ENCODE data around the gene SLIT2.

Gene SLIT2, protein sequence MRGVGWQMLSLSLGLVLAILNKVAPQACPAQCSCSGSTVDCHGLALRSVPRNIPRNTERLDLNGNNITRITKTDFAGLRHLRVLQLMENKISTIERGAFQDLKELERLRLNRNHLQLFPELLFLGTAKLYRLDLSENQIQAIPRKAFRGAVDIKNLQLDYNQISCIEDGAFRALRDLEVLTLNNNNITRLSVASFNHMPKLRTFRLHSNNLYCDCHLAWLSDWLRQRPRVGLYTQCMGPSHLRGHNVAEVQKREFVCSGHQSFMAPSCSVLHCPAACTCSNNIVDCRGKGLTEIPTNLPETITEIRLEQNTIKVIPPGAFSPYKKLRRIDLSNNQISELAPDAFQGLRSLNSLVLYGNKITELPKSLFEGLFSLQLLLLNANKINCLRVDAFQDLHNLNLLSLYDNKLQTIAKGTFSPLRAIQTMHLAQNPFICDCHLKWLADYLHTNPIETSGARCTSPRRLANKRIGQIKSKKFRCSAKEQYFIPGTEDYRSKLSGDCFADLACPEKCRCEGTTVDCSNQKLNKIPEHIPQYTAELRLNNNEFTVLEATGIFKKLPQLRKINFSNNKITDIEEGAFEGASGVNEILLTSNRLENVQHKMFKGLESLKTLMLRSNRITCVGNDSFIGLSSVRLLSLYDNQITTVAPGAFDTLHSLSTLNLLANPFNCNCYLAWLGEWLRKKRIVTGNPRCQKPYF (N-terminal part only)

GRCh38 chr4:20251796-20252655 is at the start of gene SLIT2:
Gene SLIT2 (plus strand): TSS chr4:20251905. CDS start chr4:20253816, 1,911 bp downstream.
- peak; percentile 91 for DNase-seq

DNA sequence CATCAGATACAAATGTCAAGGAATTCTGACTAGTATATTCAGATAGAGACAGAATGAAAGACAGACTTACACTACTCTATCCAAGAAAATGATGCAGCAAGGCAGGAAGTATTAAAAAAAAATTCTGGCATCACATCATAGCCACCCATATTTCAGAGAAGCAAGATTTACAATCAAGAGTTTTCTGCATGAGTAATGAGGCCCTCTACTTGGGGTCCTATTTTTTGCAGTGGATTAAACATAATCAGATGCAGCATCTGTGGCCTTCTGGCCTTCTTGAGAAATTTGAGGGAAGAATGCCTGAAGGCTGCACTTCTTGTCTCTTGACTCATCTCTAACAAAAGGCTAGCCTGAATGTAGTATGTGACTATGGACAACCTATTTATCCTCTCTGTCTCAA is 48.2 kb upstream of the SLIT2 start:
- DNase-seq = peak; percentile 99

DNA sequence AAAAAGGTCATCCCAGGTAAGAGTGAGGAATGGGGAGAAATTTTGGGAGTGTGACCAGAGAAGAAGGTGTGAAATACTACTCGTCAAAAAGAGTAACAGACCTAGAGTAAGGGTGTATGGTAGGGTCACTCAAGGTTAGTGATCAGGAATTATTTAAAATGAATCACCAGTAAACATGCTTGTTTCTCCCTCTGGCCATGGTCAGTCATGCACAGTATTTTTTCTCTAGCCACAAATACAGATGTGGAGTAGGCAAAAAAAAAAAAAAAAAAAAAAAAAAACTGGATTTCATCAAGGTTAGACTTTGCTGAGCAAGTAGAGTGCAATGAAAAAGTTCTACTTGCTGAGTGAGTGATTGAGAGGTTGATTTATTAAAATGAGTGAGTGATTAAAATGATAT is 34.2 kb upstream of the SLIT2 start:
- DNase-seq = no peak

DNA sequence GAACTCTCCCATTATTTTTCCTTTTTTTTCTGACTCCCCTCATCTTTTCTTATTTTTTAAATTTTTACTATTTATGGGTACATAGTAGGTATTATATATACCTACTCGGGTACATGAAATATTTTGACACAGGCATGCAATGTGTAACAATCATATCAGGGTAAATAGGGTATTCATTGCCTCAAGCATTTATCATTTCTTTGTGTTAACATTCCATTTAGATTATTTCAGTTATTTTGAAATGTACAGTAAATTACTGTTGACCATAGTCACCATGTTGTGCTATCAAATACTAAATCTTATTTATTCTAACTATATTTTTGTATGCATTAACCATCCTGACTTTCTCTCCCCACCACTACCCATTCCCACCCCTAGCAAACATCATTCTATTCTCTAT is 33.8 kb upstream of the SLIT2 start:
- DNase-seq = no peak

- DNase-seq = peak; percentile 10
These were observed 32.2 kb upstream of the SLIT2 start for GRCh38 chr4:20219521-20219920.

DNA sequence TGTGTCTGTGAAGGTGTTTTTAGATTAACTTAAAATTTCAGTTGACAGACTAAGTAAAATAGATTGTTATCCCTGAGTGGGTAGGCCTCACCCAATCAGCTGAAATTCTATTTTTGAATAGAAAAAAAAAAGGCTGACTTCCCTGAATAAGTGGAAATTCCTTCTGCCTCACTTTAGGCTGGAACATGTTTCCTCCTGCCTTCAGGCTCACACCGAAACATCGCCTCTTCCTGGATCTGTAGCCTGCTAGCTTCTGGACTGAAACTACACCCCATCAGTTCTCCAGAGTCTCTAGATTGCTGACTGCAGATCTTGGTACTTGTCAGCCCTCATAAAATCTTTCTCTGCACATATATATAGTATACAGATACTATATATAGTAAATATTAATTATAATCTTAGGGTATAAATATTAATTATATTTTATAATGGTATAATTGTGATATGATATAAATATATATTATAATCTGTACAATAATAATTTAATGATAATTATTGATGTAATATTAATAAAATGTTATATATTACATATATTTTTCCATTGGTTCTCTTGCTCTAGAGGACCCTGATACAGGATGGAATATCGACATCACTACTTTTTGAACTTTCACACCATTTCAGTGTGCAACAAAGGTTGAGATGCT is 13.7 kb upstream of the SLIT2 start:
- no peak for DNase-seq

DNA sequence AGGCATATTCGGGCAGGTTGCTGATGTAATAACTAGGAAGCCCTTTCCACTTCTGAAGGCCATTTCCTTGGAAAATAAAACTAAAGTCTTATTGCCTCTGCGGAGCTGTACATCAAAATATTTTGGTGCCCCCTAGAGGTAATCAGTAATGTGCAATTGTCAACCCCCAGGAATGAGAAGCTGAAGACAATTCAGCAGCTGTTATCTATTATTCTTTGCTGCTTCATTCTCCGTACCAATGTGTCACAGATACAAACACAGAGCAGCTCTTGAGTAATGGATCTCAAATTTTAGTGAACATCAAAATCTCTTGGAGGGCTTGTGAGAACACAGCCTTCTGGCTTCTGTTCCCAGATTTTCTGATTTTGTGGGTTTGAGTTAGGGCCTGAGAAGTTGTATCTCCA is 3.5 kb upstream of the SLIT2 start:
- peak; percentile 94 for DNase-seq

- DNase-seq = peak; percentile 63
These were observed 2.4 kb upstream of the SLIT2 start for GRCh38 chr4:20249333-20249732.

DNA sequence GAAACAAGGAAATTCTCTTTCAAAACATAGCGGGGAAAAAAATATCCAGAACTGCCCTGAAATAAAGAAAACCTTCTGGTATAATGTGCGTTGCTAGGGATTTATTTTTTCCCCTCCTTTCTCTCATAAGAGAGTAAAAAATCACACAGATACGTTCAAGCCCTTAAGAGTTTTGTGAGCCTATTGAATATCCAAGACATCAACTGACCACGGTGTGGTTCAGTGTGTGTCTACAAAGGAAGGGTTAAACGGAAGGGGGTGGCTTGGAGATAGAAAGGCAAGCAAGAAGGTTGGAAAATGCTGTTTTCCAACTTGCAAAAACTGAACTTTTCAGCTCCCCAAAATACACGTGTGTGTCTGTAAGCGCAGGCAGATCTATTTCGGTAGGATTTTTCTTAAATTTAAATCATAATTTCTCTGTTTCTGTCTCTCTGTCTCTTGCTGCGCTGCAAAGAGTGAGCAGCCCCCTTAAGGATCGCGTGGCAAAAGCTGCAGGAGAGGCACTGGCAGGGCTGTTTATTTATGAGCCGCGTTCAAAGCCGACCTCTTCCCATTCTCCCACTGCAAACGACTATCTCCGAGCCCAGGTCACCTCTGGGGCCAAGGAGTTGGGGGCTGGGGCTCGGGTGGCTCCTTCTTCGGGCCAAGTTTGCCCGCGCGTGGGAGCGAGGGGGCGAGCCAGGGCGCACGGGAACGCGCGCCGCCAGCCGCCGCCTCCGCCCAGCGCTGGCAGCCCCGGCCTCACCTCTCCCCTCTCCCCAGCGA is 492 bp upstream of the SLIT2 start:
- DNase-seq = no peak

DNA sequence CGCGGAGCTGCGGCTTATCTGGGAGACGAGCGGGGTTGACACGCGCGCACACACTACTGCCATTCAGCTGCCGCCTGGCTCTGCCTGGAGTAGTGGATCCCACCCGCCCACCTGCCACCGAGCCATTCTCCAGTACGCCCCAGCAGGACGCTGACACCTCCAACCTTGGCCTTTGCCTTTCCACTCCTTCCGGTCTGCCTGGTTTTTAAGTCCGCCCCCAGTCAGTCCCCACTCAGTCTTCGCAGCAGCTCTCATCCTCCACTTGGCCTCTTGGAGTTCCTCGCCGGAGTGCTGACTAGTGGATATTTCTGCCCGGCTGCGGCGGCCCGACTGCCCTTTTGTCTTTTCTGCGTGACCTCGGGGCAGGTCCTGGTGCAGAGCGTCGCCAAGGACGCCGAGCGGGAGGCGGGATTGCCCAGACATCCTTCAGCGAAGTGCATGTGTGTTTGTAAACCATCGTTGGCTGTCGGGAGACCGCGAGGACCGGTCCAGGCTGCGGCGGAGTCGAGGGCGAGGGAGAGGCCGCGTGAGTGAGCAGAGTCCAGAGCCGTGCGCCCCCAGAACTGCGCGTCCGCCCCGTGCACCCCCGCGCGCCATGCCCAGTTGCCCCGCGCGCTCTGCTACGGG is 1.1 kb downstream of the SLIT2 start:
- DNase-seq = peak; percentile 29

DNA sequence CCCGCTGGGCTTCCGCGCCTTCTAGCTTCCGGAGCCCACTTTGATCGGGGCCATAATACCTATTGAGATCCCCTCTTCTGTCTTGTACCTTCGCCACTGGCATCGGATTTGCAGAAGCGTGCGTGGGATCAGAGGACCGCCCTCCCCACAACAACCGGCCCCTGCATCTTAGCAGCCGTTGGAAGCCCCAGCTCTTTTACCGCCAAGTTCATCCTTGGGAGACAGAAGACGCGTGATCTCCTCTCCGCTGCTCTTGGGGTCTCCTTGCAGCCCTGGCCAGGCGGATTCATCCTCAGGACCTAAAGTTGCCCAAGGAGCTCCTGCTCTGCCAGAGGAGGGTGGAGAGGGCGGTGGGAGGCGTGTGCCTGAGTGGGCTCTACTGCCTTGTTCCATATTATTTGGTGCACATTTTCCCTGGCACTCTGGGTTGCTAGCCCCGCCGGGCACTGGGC is 1.6 kb downstream of the SLIT2 start:
- peak; percentile 4 for DNase-seq

- DNase-seq = peak; percentile 22
These were observed 2.2 kb downstream of the SLIT2 start for GRCh38 chr4:20253735-20254409.

DNA sequence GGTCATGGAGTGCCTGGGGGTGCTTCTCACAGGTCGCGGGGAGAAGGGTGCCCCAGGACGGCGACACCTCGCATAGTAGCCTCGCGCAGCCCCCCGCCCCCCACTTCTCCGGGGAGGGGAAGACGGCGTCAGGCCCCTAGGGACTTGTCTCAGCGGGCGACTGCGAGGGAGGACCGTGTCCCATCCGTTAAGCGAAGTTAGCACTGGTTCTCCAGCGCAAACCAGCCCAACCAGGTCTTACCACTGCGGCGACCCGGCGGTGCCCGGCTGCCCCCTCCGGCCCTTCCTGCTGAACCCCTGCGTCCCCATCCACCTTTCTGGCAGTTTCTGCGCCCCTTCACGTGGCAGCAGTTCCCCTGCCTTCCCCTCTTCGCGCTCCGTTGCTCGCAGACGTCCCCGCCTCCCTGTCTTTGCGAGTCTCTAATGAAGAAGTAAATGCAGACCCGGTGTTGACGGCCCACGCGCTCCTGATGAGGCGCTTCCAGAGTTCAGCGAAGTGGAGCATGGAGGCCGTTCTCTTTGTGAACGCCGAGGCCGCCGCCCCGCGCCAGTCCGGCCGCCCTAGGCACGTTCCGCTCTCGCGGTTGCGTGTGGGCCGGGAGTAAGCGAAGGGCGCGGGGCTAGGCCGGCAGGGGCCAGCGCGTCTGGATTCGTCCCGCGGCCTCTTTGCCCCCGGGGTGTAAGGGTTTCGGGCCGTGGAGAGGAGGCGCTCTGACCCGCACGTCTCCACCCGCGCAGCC is 3.0 kb downstream of the SLIT2 start:
- DNase-seq = peak; percentile 52

DNA sequence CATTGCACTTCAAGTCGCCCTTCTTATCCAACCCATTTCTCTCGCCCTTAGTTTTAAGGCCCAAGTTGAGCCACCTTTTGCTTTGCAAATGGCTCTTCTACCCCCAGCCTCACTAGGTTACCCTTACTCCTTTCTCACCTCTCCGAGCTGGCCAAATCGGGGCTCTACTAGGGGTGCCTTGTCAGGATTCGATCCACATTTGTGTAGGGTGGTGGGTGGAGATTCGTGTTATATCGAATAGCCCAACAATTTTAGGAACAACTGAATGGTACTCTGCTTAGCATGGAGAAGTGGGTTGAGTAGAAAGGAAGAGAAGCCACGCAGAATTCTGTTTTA is 3.5 kb downstream of the SLIT2 start:
- no peak for DNase-seq

GRCh38 chr4:20255823-20256222 is 4.1 kb downstream of the SLIT2 start:
- DNase-seq = no peak

DNA sequence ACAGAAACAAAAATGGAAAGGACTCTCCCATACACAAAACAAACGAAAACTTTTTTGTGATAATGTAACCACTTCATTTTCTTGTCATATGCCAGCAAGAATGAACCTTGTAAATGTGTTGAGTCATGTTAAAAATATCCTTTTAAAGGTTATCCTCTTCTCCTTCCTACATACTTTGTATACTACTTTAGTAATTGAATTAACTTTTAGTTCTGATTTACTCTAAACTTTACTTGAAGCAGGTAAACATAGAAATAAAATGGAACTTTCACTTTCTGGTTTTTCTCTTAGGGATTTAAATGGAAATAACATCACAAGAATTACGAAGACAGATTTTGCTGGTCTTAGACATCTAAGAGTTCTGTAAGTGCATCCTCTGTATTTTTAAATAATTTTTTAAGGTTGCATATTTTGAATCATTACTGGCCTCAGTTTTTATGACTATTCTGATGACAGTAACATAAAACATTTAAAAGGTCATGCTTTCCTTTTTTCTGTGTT is 4.7 kb downstream of the SLIT2 start:
- DNase-seq = peak; percentile 20

DNA sequence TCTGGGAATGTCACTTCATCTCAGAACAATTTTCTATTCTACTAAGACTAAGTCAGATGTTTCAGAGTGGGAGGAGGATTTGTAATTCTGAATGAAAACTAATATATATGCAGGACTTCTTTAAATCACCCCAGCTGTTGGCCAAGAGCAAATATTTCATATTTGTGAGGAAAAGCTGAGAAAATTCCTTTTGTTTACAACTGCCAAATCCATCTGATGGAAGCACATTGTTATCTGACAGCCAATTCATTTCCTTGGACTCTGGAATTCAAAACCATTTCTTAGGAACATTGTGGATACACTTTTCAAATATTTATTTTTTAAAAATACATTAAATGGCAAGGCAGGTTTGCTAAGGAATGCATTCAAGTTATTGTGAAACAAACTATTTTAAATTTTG is 8.0 kb downstream of the SLIT2 start:
- no peak for DNase-seq

DNA sequence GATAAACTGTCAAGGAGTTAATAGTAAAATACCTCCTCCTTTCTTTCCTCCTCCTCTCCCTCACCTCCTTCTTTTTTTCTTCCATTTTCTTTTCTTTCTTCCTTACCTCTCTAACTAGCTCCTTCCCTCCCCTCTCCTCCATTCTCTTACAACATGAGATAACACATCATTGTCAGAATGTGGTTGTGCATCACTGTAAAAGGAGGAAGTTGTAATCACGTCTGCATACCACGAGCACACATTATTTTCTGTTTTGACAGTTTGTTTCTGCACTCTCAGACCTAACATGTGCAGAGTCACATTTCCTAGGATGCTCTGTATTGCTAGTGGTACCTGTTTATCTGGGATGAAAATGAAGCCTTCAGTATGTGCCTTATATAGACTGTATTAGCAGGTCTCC is 9.1 kb downstream of the SLIT2 start:
- DNase-seq = no peak

- DNase-seq = no peak
These were observed 10.5 kb downstream of the SLIT2 start for GRCh38 chr4:20262221-20262620.

DNA sequence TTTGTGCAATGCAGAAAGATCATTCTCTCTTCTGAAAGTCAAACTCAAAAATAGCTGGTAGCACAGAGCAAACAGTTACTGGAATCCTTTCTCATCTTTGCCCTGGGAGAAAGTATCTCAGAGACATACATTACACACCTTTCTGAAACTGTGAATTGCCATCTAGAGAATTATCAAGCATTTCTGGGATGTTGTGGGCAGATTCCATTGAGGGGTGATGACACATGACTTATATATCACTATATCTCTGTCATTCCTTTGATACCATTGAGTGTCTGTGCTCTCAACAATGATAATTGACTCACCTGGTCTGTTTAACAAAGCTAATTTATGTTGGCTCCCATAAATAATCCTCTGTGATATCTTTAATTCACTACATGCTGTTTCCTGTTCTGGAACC is 13.0 kb downstream of the SLIT2 start:
- DNase-seq = no peak
